Parathyroid adenoma (tissue), 2 donors: Measurements from ENCODE around the gene AUTS2.

Source experiments
- H2AFZ ChIP-seq: fragments of 300-600 bp; sonication (generic); one replicate; pipeline ENCODE4 v1.7.0; 2017; ENCODE audit warnings: antibody characterized with exemption, mild to moderate bottlenecking
- H3K27ac ChIP-seq: fragments of 300-600 bp; sonication (generic); one replicate; pipeline ENCODE4 v1.7.0; 2017
- H3K27me3 ChIP-seq: fragments of 300-600 bp; sonication (generic); one replicate; pipeline ENCODE4 v1.7.0; 2017; ENCODE audit warnings: low read length; ENCODE audit not compliant: control insufficient read depth, insufficient read depth
- H3K36me3 ChIP-seq: fragments of 300-600 bp; sonication (generic); one replicate; pipeline ENCODE4 v1.7.0; 2017; ENCODE audit warnings: low read length; ENCODE audit not compliant: control insufficient read depth, insufficient read depth
- H3K4me1 ChIP-seq: fragments of 300-600 bp; sonication (generic); one replicate; pipeline ENCODE4 v1.7.0; 2017; ENCODE audit warnings: control low read depth
- H3K4me2 ChIP-seq: fragments of 300-600 bp; sonication (generic); one replicate; pipeline ENCODE4 v1.7.0; 2017; ENCODE audit warnings: low read length
- H3K4me3 ChIP-seq: fragments of 300-600 bp; sonication (generic); one replicate; pipeline ENCODE4 v1.7.0; 2017; ENCODE audit warnings: low read depth, low read length
- H3K79me2 ChIP-seq: fragments of 300-600 bp; sonication (generic); one replicate; pipeline ENCODE4 v1.7.0; 2017; ENCODE audit warnings: control low read depth
- H3K9ac ChIP-seq: fragments of 300-600 bp; sonication (generic); one replicate; pipeline ENCODE4 v1.7.0; 2017; ENCODE audit warnings: mild to moderate bottlenecking
- H3K9me3 ChIP-seq: fragments of 300-600 bp; sonication (generic); one replicate; pipeline ENCODE4 v1.7.0; 2017; ENCODE audit warnings: low read length; ENCODE audit not compliant: control insufficient read depth
- TF ChIP-seq, protein P1 (sequence below): fragments of 300-600 bp; sonication (generic); IDR thresholded peaks from one replicate; pipeline ENCODE4 v1.7.0; 2017; ENCODE audit warnings: antibody characterized with exemption, mild to moderate bottlenecking
- donor health status: primary hyperparathyroidism.

Gene AUTS2

GRCh38 chr7:70763961-70764691, 1165.9 kb downstream of the AUTS2 start:
- TF ChIP-seq, protein P1, sequence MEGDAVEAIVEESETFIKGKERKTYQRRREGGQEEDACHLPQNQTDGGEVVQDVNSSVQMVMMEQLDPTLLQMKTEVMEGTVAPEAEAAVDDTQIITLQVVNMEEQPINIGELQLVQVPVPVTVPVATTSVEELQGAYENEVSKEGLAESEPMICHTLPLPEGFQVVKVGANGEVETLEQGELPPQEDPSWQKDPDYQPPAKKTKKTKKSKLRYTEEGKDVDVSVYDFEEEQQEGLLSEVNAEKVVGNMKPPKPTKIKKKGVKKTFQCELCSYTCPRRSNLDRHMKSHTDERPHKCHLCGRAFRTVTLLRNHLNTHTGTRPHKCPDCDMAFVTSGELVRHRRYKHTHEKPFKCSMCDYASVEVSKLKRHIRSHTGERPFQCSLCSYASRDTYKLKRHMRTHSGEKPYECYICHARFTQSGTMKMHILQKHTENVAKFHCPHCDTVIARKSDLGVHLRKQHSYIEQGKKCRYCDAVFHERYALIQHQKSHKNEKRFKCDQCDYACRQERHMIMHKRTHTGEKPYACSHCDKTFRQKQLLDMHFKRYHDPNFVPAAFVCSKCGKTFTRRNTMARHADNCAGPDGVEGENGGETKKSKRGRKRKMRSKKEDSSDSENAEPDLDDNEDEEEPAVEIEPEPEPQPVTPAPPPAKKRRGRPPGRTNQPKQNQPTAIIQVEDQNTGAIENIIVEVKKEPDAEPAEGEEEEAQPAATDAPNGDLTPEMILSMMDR, result no peak
- Histone ChIP-seq H3K4me3 (no peak overlapping the region), H2AFZ (no peak overlapping the region)

DNA sequence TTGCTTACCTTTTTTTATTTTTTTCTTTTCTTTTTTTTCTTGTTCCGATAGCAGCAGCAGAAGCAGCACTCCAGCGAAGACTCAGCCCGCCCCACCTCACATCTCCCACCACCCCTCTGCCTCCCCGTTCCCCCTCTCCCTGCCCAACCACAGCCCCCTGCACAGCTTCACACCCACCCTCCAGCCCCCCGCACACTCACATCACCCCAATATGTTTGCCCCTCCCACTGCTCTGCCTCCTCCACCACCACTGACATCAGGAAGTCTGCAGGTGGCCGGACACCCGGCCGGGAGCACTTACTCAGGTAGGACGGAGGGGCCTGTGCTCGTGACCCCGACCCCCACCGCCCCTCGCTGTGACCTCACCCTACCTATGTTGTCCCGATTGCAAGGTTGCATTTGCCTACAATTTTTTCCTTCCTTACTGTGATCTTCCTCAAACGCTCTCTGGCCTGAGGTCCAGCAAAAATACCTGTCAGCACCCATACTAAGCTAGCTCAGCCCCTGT, 1166.5 kb downstream of the AUTS2 start:
- Histone ChIP-seq H3K27ac (no peak overlapping the region), H3K36me3 (no peaks in the 10 kb centered on the region), H2AFZ (no peak overlapping the region), H3K9ac (no peak overlapping the region), H3K27me3 (no peaks in the 10 kb centered on the region), H3K4me1 (no peaks in the 10 kb centered on the region), H3K4me3 (no peak overlapping the region), H3K79me2 (no peaks in the 10 kb centered on the region), H3K4me2 (no peak overlapping the region), H3K9me3 (no peaks in the 10 kb centered on the region)
- TF ChIP-seq, protein P1, result no peak

More at GRCh38 chr7:70763961-70764691, 1165.9 kb downstream of the AUTS2 start:
- Histone ChIP-seq H3K9me3 (no peaks in the 10 kb centered on the region), H3K79me2 (no peaks in the 10 kb centered on the region), H3K4me1 (no peaks in the 10 kb centered on the region), H3K4me2 (no peak overlapping the region), H3K9ac (no peak overlapping the region), H3K27me3 (no peaks in the 10 kb centered on the region), H3K27ac (no peak overlapping the region), H3K36me3 (no peaks in the 10 kb centered on the region)

GRCh38 chr7:70765651-70766050, 1167.4 kb downstream of the AUTS2 start:
- H3K9ac ChIP-seq, result no peak overlapping the region
- H3K27ac ChIP-seq, result no peak overlapping the region
- TF ChIP-seq, protein P1, result no peak
- H3K9me3 ChIP-seq, result no peaks in the 10 kb centered on the region
- no peaks in the 10 kb centered on the region for H3K36me3 ChIP-seq
- H3K4me3 ChIP-seq, result no peak overlapping the region
- H3K4me1 ChIP-seq, result no peaks in the 10 kb centered on the region
- no peak overlapping the region for H3K4me2 ChIP-seq
- no peaks in the 10 kb centered on the region for H3K79me2 ChIP-seq
- no peaks in the 10 kb centered on the region for H3K27me3 ChIP-seq
- no peak overlapping the region for H2AFZ ChIP-seq

DNA sequence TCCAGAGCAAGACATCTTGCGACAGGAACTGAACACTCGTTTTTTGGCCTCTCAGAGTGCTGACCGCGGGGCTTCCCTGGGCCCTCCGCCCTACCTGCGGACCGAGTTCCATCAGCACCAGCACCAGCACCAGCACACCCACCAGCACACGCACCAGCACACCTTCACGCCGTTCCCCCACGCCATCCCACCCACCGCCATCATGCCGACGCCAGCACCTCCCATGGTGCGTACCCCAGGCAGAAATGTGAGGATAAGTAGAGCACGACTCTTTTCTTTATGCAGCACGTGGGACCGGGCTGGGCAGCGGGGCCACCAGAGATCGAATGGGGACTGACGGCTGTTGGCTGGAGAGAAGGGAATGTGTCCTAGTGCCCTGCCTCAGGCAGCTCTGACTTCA, 1167.8 kb downstream of the AUTS2 start:
- H2AFZ ChIP-seq, result no peak overlapping the region
- H3K36me3 ChIP-seq, result no peaks in the 10 kb centered on the region
- no peak overlapping the region for H3K4me3 ChIP-seq
- no peak overlapping the region for H3K27ac ChIP-seq
- H3K4me2 ChIP-seq, result no peak overlapping the region
- H3K9ac ChIP-seq, result no peak overlapping the region
- TF ChIP-seq, protein P1, result no peak
- no peaks in the 10 kb centered on the region for H3K4me1 ChIP-seq
- no peaks in the 10 kb centered on the region for H3K27me3 ChIP-seq
- no peaks in the 10 kb centered on the region for H3K9me3 ChIP-seq
- no peaks in the 10 kb centered on the region for H3K79me2 ChIP-seq

GRCh38 chr7:70766694-70767093, 1168.4 kb downstream of the AUTS2 start:
- no peak overlapping the region for H2AFZ ChIP-seq
- no peaks in the 10 kb centered on the region for H3K4me1 ChIP-seq
- no peak overlapping the region for H3K27ac ChIP-seq
- no peak overlapping the region for H3K9ac ChIP-seq
- H3K4me2 ChIP-seq, result no peak overlapping the region
- H3K9me3 ChIP-seq, result no peaks in the 10 kb centered on the region
- no peaks in the 10 kb centered on the region for H3K36me3 ChIP-seq
- H3K4me3 ChIP-seq, result no peak overlapping the region
- TF ChIP-seq, protein P1, result no peak
- H3K27me3 ChIP-seq, result no peaks in the 10 kb centered on the region
- H3K79me2 ChIP-seq, result no peaks in the 10 kb centered on the region
